HEK293 (cell line): ENCODE measurements around the gene OR4M2.
"Not testable (repeated sequence)": the region's sequence is repeated elsewhere in the genome, so short reads cannot be mapped to it uniquely, and the experiment has no call there.

Experiments
- ZBTB1 ChIP-seq: fragments of 450-650 bp; formaldehyde crosslinking; IDR thresholded peaks from 2 replicates; pipeline ENCODE4 v1.5.1; 2016; ENCODE audit warnings: missing biosample characterization, missing genetic modification characterization
- ZBTB7A ChIP-seq: fragments of 450-650 bp; formaldehyde crosslinking; IDR thresholded peaks from 2 replicates; pipeline ENCODE4 v1.5.1; 2016; ENCODE audit warnings: low read depth, missing biosample characterization, missing genetic modification characterization
- ZNF114 ChIP-seq: fragments of 450-650 bp; formaldehyde crosslinking; IDR thresholded peaks from 2 replicates; pipeline ENCODE4 v1.5.0; 2017; ENCODE audit warnings: missing biosample characterization, missing genetic modification characterization
- ZNF214 ChIP-seq: fragments of 450-650 bp; formaldehyde crosslinking; IDR thresholded peaks from 2 replicates; pipeline ENCODE4 v1.5.1; 2017; ENCODE audit warnings: missing biosample characterization, mild to moderate bottlenecking, missing genetic modification characterization, borderline replicate concordance
- ZNF274 ChIP-seq, 2 experiments: fragments of 200-500 bp in 1 of 2; fragments of 450-650 bp in 1 of 2; sonication (Bioruptor generic) in 1 of 2; formaldehyde crosslinking in 1 of 2; IDR thresholded peaks; 2 replicates each; pipeline versions ENCODE4 v1.5.1 to v1.6.1; 2014 to 2016; ENCODE audit warnings: borderline replicate concordance in 1 of 2, inconsistent platforms in 1 of 2, low read length in 1 of 2, missing biosample characterization in 1 of 2, missing genetic modification characterization in 1 of 2
- ZNF302 ChIP-seq: fragments of 450-650 bp; formaldehyde crosslinking; IDR thresholded peaks from 2 replicates; pipeline ENCODE4 v1.5.1; 2016; ENCODE audit warnings: missing biosample characterization, missing genetic modification characterization, low read depth
- TF ChIP-seq, protein P1 (sequence below): fragments of 450-650 bp; formaldehyde crosslinking; IDR thresholded peaks from 2 replicates; pipeline ENCODE4 v1.5.1; 2017; ENCODE audit warnings: missing biosample characterization, missing genetic modification characterization
- TF ChIP-seq, protein P2 (sequence below): sonication (generic); formaldehyde crosslinking; IDR thresholded peaks from 2 replicates; pipeline ENCODE4 v1.8.1; 2022; ENCODE audit warnings: mild to moderate bottlenecking, moderate library complexity, missing genetic modification reagents
- TF ChIP-seq, protein P3 (sequence below): fragments of 450-650 bp; formaldehyde crosslinking; IDR thresholded peaks from 2 replicates; pipeline ENCODE4 v1.5.1; 2016; ENCODE audit warnings: missing biosample characterization, missing genetic modification characterization

DNA sequence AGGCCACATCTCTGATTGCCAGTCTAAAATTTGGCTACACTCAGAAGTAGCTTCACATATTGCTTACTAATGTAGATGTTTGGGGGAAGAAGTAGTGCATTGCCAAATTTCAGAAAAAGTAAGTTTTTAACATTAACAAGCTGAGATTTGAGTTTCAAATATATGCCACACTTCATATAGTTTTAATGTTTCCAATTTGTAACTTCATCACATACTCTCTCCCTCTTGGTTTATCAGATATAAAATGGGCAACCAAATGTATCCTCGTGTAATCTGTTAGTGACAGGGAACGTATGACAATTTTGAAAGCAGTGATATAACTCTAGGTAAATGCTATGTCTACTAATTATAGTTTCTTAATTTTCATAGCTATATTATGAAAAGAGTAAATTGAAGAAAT, at the start of gene OR4M2:
- TF ChIP-seq, protein P1, sequence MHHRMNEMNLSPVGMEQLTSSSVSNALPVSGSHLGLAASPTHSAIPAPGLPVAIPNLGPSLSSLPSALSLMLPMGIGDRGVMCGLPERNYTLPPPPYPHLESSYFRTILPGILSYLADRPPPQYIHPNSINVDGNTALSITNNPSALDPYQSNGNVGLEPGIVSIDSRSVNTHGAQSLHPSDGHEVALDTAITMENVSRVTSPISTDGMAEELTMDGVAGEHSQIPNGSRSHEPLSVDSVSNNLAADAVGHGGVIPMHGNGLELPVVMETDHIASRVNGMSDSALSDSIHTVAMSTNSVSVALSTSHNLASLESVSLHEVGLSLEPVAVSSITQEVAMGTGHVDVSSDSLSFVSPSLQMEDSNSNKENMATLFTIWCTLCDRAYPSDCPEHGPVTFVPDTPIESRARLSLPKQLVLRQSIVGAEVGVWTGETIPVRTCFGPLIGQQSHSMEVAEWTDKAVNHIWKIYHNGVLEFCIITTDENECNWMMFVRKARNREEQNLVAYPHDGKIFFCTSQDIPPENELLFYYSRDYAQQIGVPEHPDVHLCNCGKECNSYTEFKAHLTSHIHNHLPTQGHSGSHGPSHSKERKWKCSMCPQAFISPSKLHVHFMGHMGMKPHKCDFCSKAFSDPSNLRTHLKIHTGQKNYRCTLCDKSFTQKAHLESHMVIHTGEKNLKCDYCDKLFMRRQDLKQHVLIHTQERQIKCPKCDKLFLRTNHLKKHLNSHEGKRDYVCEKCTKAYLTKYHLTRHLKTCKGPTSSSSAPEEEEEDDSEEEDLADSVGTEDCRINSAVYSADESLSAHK: not testable (repeated sequence)
- TF ChIP-seq, protein P2, sequence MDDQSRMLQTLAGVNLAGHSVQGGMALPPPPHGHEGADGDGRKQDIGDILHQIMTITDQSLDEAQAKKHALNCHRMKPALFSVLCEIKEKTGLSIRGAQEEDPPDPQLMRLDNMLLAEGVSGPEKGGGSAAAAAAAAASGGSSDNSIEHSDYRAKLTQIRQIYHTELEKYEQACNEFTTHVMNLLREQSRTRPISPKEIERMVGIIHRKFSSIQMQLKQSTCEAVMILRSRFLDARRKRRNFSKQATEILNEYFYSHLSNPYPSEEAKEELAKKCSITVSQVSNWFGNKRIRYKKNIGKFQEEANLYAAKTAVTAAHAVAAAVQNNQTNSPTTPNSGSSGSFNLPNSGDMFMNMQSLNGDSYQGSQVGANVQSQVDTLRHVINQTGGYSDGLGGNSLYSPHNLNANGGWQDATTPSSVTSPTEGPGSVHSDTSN: not testable (repeated sequence)
- TF ChIP-seq ZNF274 (IDR thresholded peaks at IDR 0.05; ENCODE audit: low read length); ZNF274 (tag by site-specific recombination; IDR thresholded peaks at IDR 0.05; ENCODE audit: borderline replicate concordance); ZBTB1; ZNF302 (tag by site-specific recombination); ZBTB7A; ZNF114 (tag by site-specific recombination); ZNF214 (tag by site-specific recombination): not testable (repeated sequence)
- TF ChIP-seq, protein P3, sequence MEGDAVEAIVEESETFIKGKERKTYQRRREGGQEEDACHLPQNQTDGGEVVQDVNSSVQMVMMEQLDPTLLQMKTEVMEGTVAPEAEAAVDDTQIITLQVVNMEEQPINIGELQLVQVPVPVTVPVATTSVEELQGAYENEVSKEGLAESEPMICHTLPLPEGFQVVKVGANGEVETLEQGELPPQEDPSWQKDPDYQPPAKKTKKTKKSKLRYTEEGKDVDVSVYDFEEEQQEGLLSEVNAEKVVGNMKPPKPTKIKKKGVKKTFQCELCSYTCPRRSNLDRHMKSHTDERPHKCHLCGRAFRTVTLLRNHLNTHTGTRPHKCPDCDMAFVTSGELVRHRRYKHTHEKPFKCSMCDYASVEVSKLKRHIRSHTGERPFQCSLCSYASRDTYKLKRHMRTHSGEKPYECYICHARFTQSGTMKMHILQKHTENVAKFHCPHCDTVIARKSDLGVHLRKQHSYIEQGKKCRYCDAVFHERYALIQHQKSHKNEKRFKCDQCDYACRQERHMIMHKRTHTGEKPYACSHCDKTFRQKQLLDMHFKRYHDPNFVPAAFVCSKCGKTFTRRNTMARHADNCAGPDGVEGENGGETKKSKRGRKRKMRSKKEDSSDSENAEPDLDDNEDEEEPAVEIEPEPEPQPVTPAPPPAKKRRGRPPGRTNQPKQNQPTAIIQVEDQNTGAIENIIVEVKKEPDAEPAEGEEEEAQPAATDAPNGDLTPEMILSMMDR (tag by site-specific recombination): not testable (repeated sequence)
